CD14-positive monocyte (primary cell): ENCODE measurements around the gene CAPN13. TPM values are rescaled to one million over a fixed set of nuclear protein-coding genes. Genes with fewer than 3 reads are reported as not detected.

ENCODE experiments used
- DNase-seq, 3 donors: peaks; one replicate each; pipeline ENCODE4 v3.0.0-alpha.2; 2011 to 2022
- H2AFZ ChIP-seq: 2 replicates; pipeline ENCODE4 v1.6.0; 2012; ENCODE audit warnings: mild to moderate bottlenecking, low read depth, low read length, inconsistent platforms; ENCODE audit not compliant: insufficient read depth, poor library complexity, severe bottlenecking
- H3K27ac ChIP-seq, 2 donors: 1 replicate in 1 of 2; 2 replicates in 1 of 2; pipeline ENCODE4 v1.5.1; 2012 to 2013; ENCODE audit warnings: low read length in 2 of 2, control low read depth in 1 of 2, inconsistent platforms in 1 of 2, low read depth in 1 of 2, mild to moderate bottlenecking in 1 of 2
- H3K27me3 ChIP-seq, 2 donors: one replicate each; pipeline versions ENCODE4 v1.6.0 to v1.6.1; 2011 to 2013; ENCODE audit warnings: low read length in 2 of 2; ENCODE audit not compliant: control insufficient read depth in 2 of 2, insufficient read depth in 2 of 2
- H3K36me3 ChIP-seq, 2 donors: replicated peaks in 1 of 2; 1 replicate in 1 of 2; 2 replicates in 1 of 2; pipeline versions ENCODE4 v1.5.1 to v1.6.1; 2012 to 2013; ENCODE audit warnings: low read length in 2 of 2, control low read depth in 1 of 2, inconsistent platforms in 1 of 2, mild to moderate bottlenecking in 1 of 2; ENCODE audit not compliant: insufficient read depth in 2 of 2, control insufficient read depth in 1 of 2
- H3K4me1 ChIP-seq, 2 donors: 1 replicate in 1 of 2; 2 replicates in 1 of 2; pipeline versions ENCODE4 v1.5.1 to v1.6.1; 2012 to 2013; ENCODE audit warnings: low read length in 2 of 2, control low read depth in 1 of 2, inconsistent platforms in 1 of 2, mild to moderate bottlenecking in 1 of 2, moderate library complexity in 1 of 2; ENCODE audit not compliant: insufficient read depth in 2 of 2, control insufficient read depth in 1 of 2
- H3K4me2 ChIP-seq: replicated peaks from 2 replicates; pipeline ENCODE3; 2012; ENCODE audit warnings: low read length, moderate library complexity, mild to moderate bottlenecking; ENCODE audit not compliant: poor library complexity, severe bottlenecking; ENCODE audit errors: extremely low read depth
- H3K4me3 ChIP-seq, 3 experiments: fragments of 200-600 bp in 1 of 3; sonication (generic) in 1 of 3; replicated peaks in 1 of 3; 1 replicate in 2 of 3; 2 replicates in 1 of 3; pipeline ENCODE4 v1.5.1; 2011 to 2013; ENCODE audit warnings: low read length in 3 of 3, mild to moderate bottlenecking in 3 of 3, control low read depth in 2 of 3, low read depth in 2 of 3, inconsistent platforms in 1 of 3, moderate library complexity in 1 of 3
- H3K79me2 ChIP-seq: 2 replicates; pipeline ENCODE4 v1.6.0; 2012; ENCODE audit warnings: mild to moderate bottlenecking, control low read depth, inconsistent platforms, low read length, moderate library complexity; ENCODE audit not compliant: insufficient read depth
- H3K9ac ChIP-seq: 2 replicates; pipeline ENCODE4 v1.6.0; 2017; ENCODE audit warnings: low read length, mild to moderate bottlenecking; ENCODE audit not compliant: insufficient read depth, poor library complexity, severe bottlenecking
- H3K9me3 ChIP-seq, 2 donors: replicated peaks in 1 of 2; 1 replicate in 1 of 2; 2 replicates in 1 of 2; pipeline versions ENCODE4 v1.5.1 to v1.6.1; 2012 to 2013; ENCODE audit warnings: low read length in 2 of 2, control low read depth in 1 of 2; ENCODE audit not compliant: control insufficient read depth in 1 of 2, insufficient read depth in 1 of 2
- H4K20me1 ChIP-seq: 2 replicates; pipeline ENCODE4 v1.6.0; 2012; ENCODE audit warnings: mild to moderate bottlenecking, low read length, control low read depth, moderate library complexity; ENCODE audit not compliant: insufficient read depth
- H3K27ac Mint-ChIP-seq, 7 donors: one replicate each; pipeline ENCODE4 v1.8.0; 2020; ENCODE audit warnings: mild to moderate bottlenecking in 7 of 7, mixed read lengths in 7 of 7, moderate library complexity in 6 of 7, inconsistent platforms in 2 of 7
- H3K27me3 Mint-ChIP-seq, 3 donors: one replicate each; pipeline ENCODE4 v1.8.0; 2021 to 2022; ENCODE audit warnings: low read depth in 3 of 3, mild to moderate bottlenecking in 3 of 3, mixed read lengths in 3 of 3, moderate library complexity in 3 of 3, inconsistent platforms in 1 of 3
- H3K36me3 Mint-ChIP-seq, 2 donors: one replicate each; pipeline ENCODE4 v1.8.0; 2020; ENCODE audit warnings: mixed read lengths in 2 of 2, inconsistent platforms in 1 of 2, mild to moderate bottlenecking in 1 of 2
- H3K4me1 Mint-ChIP-seq: one replicate; pipeline ENCODE4 v1.8.0; 2020; ENCODE audit warnings: mild to moderate bottlenecking, mixed read lengths
- H3K4me3 Mint-ChIP-seq, 2 donors: one replicate each; pipeline ENCODE4 v1.8.0; 2020; ENCODE audit warnings: mild to moderate bottlenecking in 2 of 2, mixed read lengths in 2 of 2, moderate library complexity in 1 of 2
- H3K9me3 Mint-ChIP-seq, 7 donors: one replicate each; pipeline ENCODE4 v1.8.0; 2020 to 2022; ENCODE audit warnings: mixed read lengths in 7 of 7, mild to moderate bottlenecking in 6 of 7, moderate library complexity in 6 of 7, inconsistent platforms in 2 of 7
- WGBS: methylation state at CpG from one replicate; pipeline ENCODE4 v1.1.5; 2013; ENCODE audit warnings: missing lambda C conversion rate; ENCODE audit not compliant: insufficient coverage; 5-methylcytosine and 5-hydroxymethylcytosine counted together
- intact Hi-C, 2 donors: fragments of 100-400 bp; cut with micrococcal nuclease; formaldehyde crosslinking; loops; one replicate each; pipeline versions ENCODE4 v1.15.0 to v1.15.1; 2023
- polyA plus RNA-seq, 3 donors: library from polyadenylated mRNA; depleted of rRNA in 1 of 3; unstranded in 2 of 3; stranded (reverse) in 1 of 3; fragments of 300-500 nt in 2 of 3; fragments of >200 nt in 1 of 3; fragmentation: Illumina TruSeq in 2 of 3; gene quantifications; 1 replicate in 2 of 3; 2 replicates in 1 of 3; pipeline ENCODE4 v1.2.3, GENCODE V29; 2012 to 2021
- TF ChIP-seq, protein P1 (sequence below): fragments of 200-600 bp; IDR thresholded peaks from one replicate; pipeline ENCODE4 v1.8.0; 2022; ENCODE audit warnings: antibody characterized with exemption, mild to moderate bottlenecking

The CAPN13 gene
- polyA plus RNA-seq, 3 donors = not detected

DNA sequence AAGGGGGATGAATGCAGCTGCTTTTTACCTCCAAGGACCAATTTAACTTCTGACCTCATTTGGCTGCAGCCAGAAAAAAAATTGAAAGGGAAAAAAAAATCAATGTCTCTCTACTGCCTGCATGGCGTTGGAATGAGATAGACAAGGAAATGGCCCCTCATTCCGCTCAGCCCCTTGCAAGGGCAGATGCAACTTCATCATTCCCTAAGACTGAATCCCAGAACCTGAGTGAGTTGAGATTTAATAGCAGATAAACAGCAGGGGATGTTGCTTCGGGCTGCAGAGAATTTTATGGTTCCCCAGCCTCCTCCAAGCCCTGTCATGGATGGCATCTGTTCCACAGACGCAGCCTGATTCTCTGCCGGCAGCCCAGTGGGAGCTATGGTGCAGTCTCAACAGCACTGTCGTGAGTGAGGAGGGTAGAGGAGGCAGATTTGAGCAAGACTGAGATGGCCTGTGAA lies 49.0 kb downstream of the CAPN13 start:
- H3K4me3 Mint-ChIP-seq = no peak overlapping the region
- peaks cover 8 to 14% (median 10%) of the 10 kb centered on the region in 3 donors for H3K27me3 Mint-ChIP-seq
- H3K9me3 Mint-ChIP-seq = peaks cover 0 to 2% (median 0%) of the 10 kb centered on the region in 7 donors
- Histone ChIP-seq H3K9ac (no peak overlapping the region), H3K9me3 (no peaks in the 10 kb centered on the region), H3K36me3 (no peaks in the 10 kb centered on the region), H4K20me1 (no peaks in the 10 kb centered on the region), H2AFZ (no peak overlapping the region), H3K4me3 (no peak overlapping the region), H3K79me2 (no peaks in the 10 kb centered on the region), H3K4me2 (no peak overlapping the region), H3K4me1 (no peaks in the 10 kb centered on the region), H3K27me3 (no peaks in the 10 kb centered on the region), H3K27ac (no peak overlapping the region)
- intact Hi-C loops = no loop called here
- H3K4me1 Mint-ChIP-seq = no peaks in the 10 kb centered on the region
- WGBS = 52% methylated on average over 4 of the region's 6 CpGs
- no peak overlapping the region for H3K27ac Mint-ChIP-seq
- H3K36me3 Mint-ChIP-seq = no peaks in the 10 kb centered on the region
- TF ChIP-seq, protein P1, sequence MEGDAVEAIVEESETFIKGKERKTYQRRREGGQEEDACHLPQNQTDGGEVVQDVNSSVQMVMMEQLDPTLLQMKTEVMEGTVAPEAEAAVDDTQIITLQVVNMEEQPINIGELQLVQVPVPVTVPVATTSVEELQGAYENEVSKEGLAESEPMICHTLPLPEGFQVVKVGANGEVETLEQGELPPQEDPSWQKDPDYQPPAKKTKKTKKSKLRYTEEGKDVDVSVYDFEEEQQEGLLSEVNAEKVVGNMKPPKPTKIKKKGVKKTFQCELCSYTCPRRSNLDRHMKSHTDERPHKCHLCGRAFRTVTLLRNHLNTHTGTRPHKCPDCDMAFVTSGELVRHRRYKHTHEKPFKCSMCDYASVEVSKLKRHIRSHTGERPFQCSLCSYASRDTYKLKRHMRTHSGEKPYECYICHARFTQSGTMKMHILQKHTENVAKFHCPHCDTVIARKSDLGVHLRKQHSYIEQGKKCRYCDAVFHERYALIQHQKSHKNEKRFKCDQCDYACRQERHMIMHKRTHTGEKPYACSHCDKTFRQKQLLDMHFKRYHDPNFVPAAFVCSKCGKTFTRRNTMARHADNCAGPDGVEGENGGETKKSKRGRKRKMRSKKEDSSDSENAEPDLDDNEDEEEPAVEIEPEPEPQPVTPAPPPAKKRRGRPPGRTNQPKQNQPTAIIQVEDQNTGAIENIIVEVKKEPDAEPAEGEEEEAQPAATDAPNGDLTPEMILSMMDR = no peak
- DNase-seq = no peak

DNA sequence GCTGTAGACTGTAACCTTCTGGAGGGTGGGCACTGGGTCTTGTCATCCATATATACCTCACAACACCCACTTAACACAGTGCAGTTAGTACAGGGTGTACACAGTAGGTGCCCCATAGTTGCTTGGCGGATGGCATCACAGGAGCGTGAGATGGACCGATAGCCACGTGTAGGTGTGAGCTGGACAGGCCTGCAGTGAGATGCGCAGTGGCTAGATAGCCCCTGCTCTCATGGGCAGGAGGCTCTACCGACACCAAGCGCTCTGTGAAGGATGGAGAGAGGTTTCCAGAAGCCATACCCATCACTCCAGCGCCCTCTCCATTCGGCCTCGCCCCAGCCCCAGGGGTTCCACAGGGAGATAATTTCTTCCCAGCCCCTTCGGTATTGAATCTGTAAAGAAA lies 49.5 kb downstream of the CAPN13 start:
- H3K27ac Mint-ChIP-seq = no peak overlapping the region
- Histone ChIP-seq H3K4me1 (no peaks in the 10 kb centered on the region), H3K27me3 (no peaks in the 10 kb centered on the region), H2AFZ (no peak overlapping the region), H3K4me3 (no peak overlapping the region), H3K9me3 (no peaks in the 10 kb centered on the region), H3K4me2 (no peak overlapping the region), H3K79me2 (no peaks in the 10 kb centered on the region), H3K9ac (no peak overlapping the region), H3K36me3 (no peaks in the 10 kb centered on the region), H4K20me1 (no peaks in the 10 kb centered on the region), H3K27ac (no peak overlapping the region)
- H3K27me3 Mint-ChIP-seq = peaks cover 8 to 14% (median 10%) of the 10 kb centered on the region in 3 donors
- 88% methylated on average over 4 of the region's 11 CpGs for WGBS
- peaks cover 0 to 2% (median 0%) of the 10 kb centered on the region in 7 donors for H3K9me3 Mint-ChIP-seq
- H3K36me3 Mint-ChIP-seq = no peaks in the 10 kb centered on the region
- intact Hi-C loops = no loop called here
- no peaks in the 10 kb centered on the region for H3K4me1 Mint-ChIP-seq
- TF ChIP-seq, protein P1 = no peak
- no peak for DNase-seq
- H3K4me3 Mint-ChIP-seq = no peak overlapping the region
